Astrocyte (in vitro differentiated cells and primary cell): ENCODE data around the gene AK8. TPM values are rescaled to one million over a fixed set of nuclear protein-coding genes. Genes with fewer than 3 reads are reported as not detected.

Experiments
- DNase-seq: peaks from one replicate; pipeline ENCODE4 v3.0.0-alpha.2; 2010; ENCODE audit warnings: low read depth
- FAIRE-seq: peaks from 2 replicates; lab custom pipeline; 2011; peaks lifted over from hg19 to GRCh38; lab: Jason Lieb, UNC
- H2AFZ ChIP-seq: 2 replicates; pipeline ENCODE4 v1.6.0; 2012; ENCODE audit warnings: low read depth, low read length, inconsistent platforms
- H3K27ac ChIP-seq: 2 replicates; pipeline ENCODE4 v1.5.1; 2011; ENCODE audit warnings: low read depth, low read length, inconsistent platforms
- H3K27me3 ChIP-seq: 2 replicates; pipeline ENCODE4 v1.6.0; 2011; ENCODE audit warnings: low read length, inconsistent platforms; ENCODE audit not compliant: insufficient read depth
- H3K36me3 ChIP-seq: 2 replicates; pipeline ENCODE4 v1.5.1; 2011; ENCODE audit warnings: low read length, inconsistent platforms; ENCODE audit not compliant: insufficient read depth
- H3K4me1 ChIP-seq: 2 replicates; pipeline ENCODE4 v1.5.1; 2011; ENCODE audit warnings: low read length, inconsistent platforms; ENCODE audit not compliant: insufficient read depth
- H3K4me2 ChIP-seq: 2 replicates; pipeline ENCODE4 v1.6.0; 2012; ENCODE audit warnings: low read length, inconsistent platforms
- H3K4me3 ChIP-seq: 2 replicates; pipeline ENCODE4 v1.5.1; 2011; ENCODE audit warnings: low read depth, mild to moderate bottlenecking, low read length, inconsistent platforms; ENCODE audit not compliant: insufficient read depth
- H3K79me2 ChIP-seq: 2 replicates; pipeline ENCODE4 v1.6.0; 2012; ENCODE audit warnings: mild to moderate bottlenecking, low read length, inconsistent platforms; ENCODE audit not compliant: insufficient read depth
- H3K9ac ChIP-seq: 2 replicates; pipeline ENCODE4 v1.6.0; 2012; ENCODE audit warnings: mild to moderate bottlenecking, low read length, inconsistent platforms
- H3K9me3 ChIP-seq: 2 replicates; pipeline ENCODE4 v1.5.1; 2012; ENCODE audit warnings: low read depth, mild to moderate bottlenecking, low read length, inconsistent platforms; ENCODE audit not compliant: insufficient read depth
- H4K20me1 ChIP-seq: 2 replicates; pipeline ENCODE4 v1.6.0; 2012; ENCODE audit warnings: low read length, inconsistent platforms; ENCODE audit not compliant: insufficient read depth
- H3K27ac Mint-ChIP-seq: one replicate; pipeline ENCODE4 v1.8.0; 2021; ENCODE audit warnings: mild to moderate bottlenecking, mixed read lengths; ENCODE audit not compliant: unreplicated experiment
- H3K27me3 Mint-ChIP-seq: one replicate; pipeline ENCODE4 v1.8.0; 2021; ENCODE audit warnings: low read depth, mixed read lengths; ENCODE audit not compliant: unreplicated experiment
- H3K36me3 Mint-ChIP-seq: one replicate; pipeline ENCODE4 v1.8.0; 2021; ENCODE audit warnings: low read depth, mixed read lengths; ENCODE audit not compliant: unreplicated experiment
- H3K4me1 Mint-ChIP-seq: one replicate; pipeline ENCODE4 v1.8.0; 2021; ENCODE audit warnings: low read depth, mixed read lengths; ENCODE audit not compliant: unreplicated experiment
- H3K4me3 Mint-ChIP-seq: one replicate; pipeline ENCODE4 v1.8.0; 2021; ENCODE audit warnings: mild to moderate bottlenecking, moderate library complexity, mixed read lengths; ENCODE audit not compliant: unreplicated experiment
- H3K9me3 Mint-ChIP-seq: one replicate; pipeline ENCODE4 v1.8.0; 2021; ENCODE audit warnings: mild to moderate bottlenecking, mixed read lengths; ENCODE audit not compliant: unreplicated experiment
- EZH2 ChIP-seq: IDR thresholded peaks from 2 replicates; pipeline ENCODE4 v1.6.1; 2012; ENCODE audit warnings: mild to moderate bottlenecking, low read length, inconsistent platforms; ENCODE audit not compliant: insufficient read depth
- total RNA-seq: library from RNA; stranded (reverse); gene quantifications from 2 replicates; pipeline ENCODE4 v1.2.1, GENCODE V29; 2021
- TF ChIP-seq, protein P1 (sequence below): IDR thresholded peaks from 2 replicates; pipeline ENCODE4 v1.5.1; 2011; ENCODE audit warnings: low read depth, mild to moderate bottlenecking, inconsistent platforms, low read length, moderate library complexity; ENCODE audit not compliant: insufficient read depth

Gene AK8
- total RNA-seq, 1 donor from 2014 or later = 0.27 TPM

- Histone ChIP-seq H4K20me1 (peaks cover 36% of the 10 kb centered on the region), H3K27ac (no peak overlapping the region), H3K79me2 (peaks cover 2% of the 10 kb centered on the region), H3K4me1 (no peaks in the 10 kb centered on the region), H3K9ac (no peak overlapping the region), H3K27me3 (no peaks in the 10 kb centered on the region), H3K36me3 (peaks cover 27% of the 10 kb centered on the region), H2AFZ (no peak overlapping the region), H3K9me3 (no peaks in the 10 kb centered on the region), H3K4me2 (no peak overlapping the region), H3K4me3 (no peak overlapping the region)
- FAIRE-seq = no peak
- DNase-seq = no peak
- Mint-ChIP-seq H3K36me3 (peaks cover 36% of the 10 kb centered on the region), H3K27ac (no peak overlapping the region), H3K9me3 (peaks cover 7% of the 10 kb centered on the region), H3K4me3 (no peak overlapping the region), H3K27me3 (no peaks in the 10 kb centered on the region), H3K4me1 (no peaks in the 10 kb centered on the region)
- TF ChIP-seq, protein P1, sequence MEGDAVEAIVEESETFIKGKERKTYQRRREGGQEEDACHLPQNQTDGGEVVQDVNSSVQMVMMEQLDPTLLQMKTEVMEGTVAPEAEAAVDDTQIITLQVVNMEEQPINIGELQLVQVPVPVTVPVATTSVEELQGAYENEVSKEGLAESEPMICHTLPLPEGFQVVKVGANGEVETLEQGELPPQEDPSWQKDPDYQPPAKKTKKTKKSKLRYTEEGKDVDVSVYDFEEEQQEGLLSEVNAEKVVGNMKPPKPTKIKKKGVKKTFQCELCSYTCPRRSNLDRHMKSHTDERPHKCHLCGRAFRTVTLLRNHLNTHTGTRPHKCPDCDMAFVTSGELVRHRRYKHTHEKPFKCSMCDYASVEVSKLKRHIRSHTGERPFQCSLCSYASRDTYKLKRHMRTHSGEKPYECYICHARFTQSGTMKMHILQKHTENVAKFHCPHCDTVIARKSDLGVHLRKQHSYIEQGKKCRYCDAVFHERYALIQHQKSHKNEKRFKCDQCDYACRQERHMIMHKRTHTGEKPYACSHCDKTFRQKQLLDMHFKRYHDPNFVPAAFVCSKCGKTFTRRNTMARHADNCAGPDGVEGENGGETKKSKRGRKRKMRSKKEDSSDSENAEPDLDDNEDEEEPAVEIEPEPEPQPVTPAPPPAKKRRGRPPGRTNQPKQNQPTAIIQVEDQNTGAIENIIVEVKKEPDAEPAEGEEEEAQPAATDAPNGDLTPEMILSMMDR = no peak
- no peak for TF ChIP-seq EZH2
These were observed 187.4 kb downstream of the AK8 start for GRCh38 chr9:132690696-132691095.

- Histone ChIP-seq H3K4me1 (no peaks in the 10 kb centered on the region), H4K20me1 (peaks cover 76% of the 10 kb centered on the region), H2AFZ (no peak overlapping the region), H3K9me3 (no peaks in the 10 kb centered on the region), H3K27ac (no peak overlapping the region), H3K9ac (no peak overlapping the region), H3K36me3 (peaks cover 28% of the 10 kb centered on the region), H3K4me3 (no peak overlapping the region), H3K4me2 (no peak overlapping the region), H3K79me2 (peaks cover 60% of the 10 kb centered on the region), H3K27me3 (no peaks in the 10 kb centered on the region)
- no peaks in the 10 kb centered on the region for H3K9me3 Mint-ChIP-seq
- no peak for FAIRE-seq
- H3K4me1 Mint-ChIP-seq = peaks cover 3% of the 10 kb centered on the region
- H3K27ac Mint-ChIP-seq = no peak overlapping the region
- TF ChIP-seq, protein P1 = no peak
- H3K4me3 Mint-ChIP-seq = no peak overlapping the region
- peaks cover 35% of the 10 kb centered on the region for H3K36me3 Mint-ChIP-seq
- H3K27me3 Mint-ChIP-seq = no peaks in the 10 kb centered on the region
- DNase-seq = no peak
These were observed 194.2 kb downstream of the AK8 start for GRCh38 chr9:132683873-132684272.

- H3K27me3 Mint-ChIP-seq = no peaks in the 10 kb centered on the region
- no peak overlapping the region for H3K4me2 ChIP-seq
These were observed 196.5 kb downstream of the AK8 start for GRCh38 chr9:132681561-132681960.

More at GRCh38 chr9:132681561-132681960, 196.5 kb downstream of the AK8 start:
- Mint-ChIP-seq H3K4me3 (no peak overlapping the region), H3K9me3 (no peaks in the 10 kb centered on the region), H3K36me3 (peaks cover 30% of the 10 kb centered on the region), H3K27ac (no peak overlapping the region), H3K4me1 (peaks cover 3% of the 10 kb centered on the region)
- Histone ChIP-seq H3K9ac (no peak overlapping the region), H3K4me1 (no peaks in the 10 kb centered on the region), H3K79me2 (peaks cover 83% of the 10 kb centered on the region), H4K20me1 (peaks cover 85% of the 10 kb centered on the region), H3K4me3 (no peak overlapping the region), H3K27ac (no peak overlapping the region), H3K27me3 (no peaks in the 10 kb centered on the region), H3K9me3 (no peaks in the 10 kb centered on the region), H3K36me3 (peaks cover 27% of the 10 kb centered on the region), H2AFZ (no peak overlapping the region)
- no peak for FAIRE-seq
- TF ChIP-seq, protein P1 = no peak
- TF ChIP-seq EZH2 = no peak
- DNase-seq = no peak
